Caco-2 (cell line): ENCODE data around the gene CRYBB1. TPM values are rescaled to one million over a fixed set of nuclear protein-coding genes. Genes with fewer than 3 reads are reported as not detected.

Source experiments
- BruUV-seq: library from RNA; stranded (reverse); fragments of 400-500 nt; replicated peaks from 2 replicates; lab custom pipeline; 2021; lab: Mats Ljungman, UMichigan
- CTCF ChIA-PET: fragments of 300-600 bp; sonication (Branson Sonifier 250); formaldehyde crosslinking; loops from one replicate; lab custom pipeline; 2022; ENCODE audit warnings: antibody characterized with exemption; lab: Charles Lee
- POLR2A ChIA-PET: fragments of 300-600 bp; sonication (Branson Sonifier 250); formaldehyde crosslinking; loops from one replicate; lab custom pipeline; 2022; ENCODE audit warnings: antibody characterized with exemption; lab: Charles Lee
- DNase-seq, 2 experiments: peaks; one replicate each; pipeline versions ENCODE4 v3.0.0 to v3.0.0-alpha.2; 2020 to 2022
- H3K27me3 ChIP-seq: replicated peaks from 2 replicates; pipeline ENCODE4 v1.6.0; 2011; ENCODE audit warnings: low read length; ENCODE audit not compliant: control insufficient read depth, insufficient read depth
- H3K36me3 ChIP-seq: 2 replicates; pipeline ENCODE4 v1.5.1; 2011; ENCODE audit warnings: low read length; ENCODE audit not compliant: control insufficient read depth, insufficient read depth
- H3K4me1 ChIP-seq: fragments of 250-450 bp; sonication (Bioruptor Pico); 2 replicates; pipeline ENCODE4 v1.5.1; 2020; ENCODE audit warnings: mild to moderate bottlenecking
- H3K4me3 ChIP-seq: 2 replicates; pipeline ENCODE4 v1.5.1; 2011; ENCODE audit warnings: low read depth, mild to moderate bottlenecking, control low read depth, low read length
- H3K9me3 ChIP-seq: fragments of 250-450 bp; sonication (Bioruptor Pico); 2 replicates; pipeline ENCODE4 v1.5.1; 2020; ENCODE audit warnings: mild to moderate bottlenecking, moderate library complexity
- H3K27ac Mint-ChIP-seq: one replicate; pipeline ENCODE4 v1.8.0; 2022; ENCODE audit warnings: mixed read lengths; ENCODE audit not compliant: unreplicated experiment
- H3K27me3 Mint-ChIP-seq: one replicate; pipeline ENCODE4 v1.8.0; 2022; ENCODE audit warnings: mixed read lengths; ENCODE audit not compliant: insufficient read depth, unreplicated experiment
- H3K36me3 Mint-ChIP-seq: one replicate; pipeline ENCODE4 v1.8.0; 2022; ENCODE audit warnings: mild to moderate bottlenecking, mixed read lengths; ENCODE audit not compliant: insufficient read depth, unreplicated experiment
- H3K4me1 Mint-ChIP-seq: one replicate; pipeline ENCODE4 v1.8.0; 2022; ENCODE audit warnings: low read depth, mixed read lengths; ENCODE audit not compliant: unreplicated experiment
- H3K4me3 Mint-ChIP-seq: one replicate; pipeline ENCODE4 v1.8.0; 2022; ENCODE audit warnings: mild to moderate bottlenecking, moderate library complexity, mixed read lengths; ENCODE audit not compliant: unreplicated experiment
- H3K9me3 Mint-ChIP-seq: one replicate; pipeline ENCODE4 v1.8.0; 2022; ENCODE audit warnings: mixed read lengths; ENCODE audit not compliant: unreplicated experiment
- intact Hi-C: fragments of 100-400 bp; cut with micrococcal nuclease; formaldehyde crosslinking; loops from one replicate; pipeline ENCODE4 v1.10.0; 2022; ENCODE audit not compliant: unreplicated experiment
- total RNA-seq: library from RNA; stranded (reverse); gene quantifications from 2 replicates; pipeline ENCODE4 v1.2.3, GENCODE V29; 2022
- TF ChIP-seq, protein P1 (sequence below), 2 experiments: fragments of 200-600 bp in 1 of 2; IDR thresholded peaks; 1 replicate in 1 of 2; 2 replicates in 1 of 2; pipeline versions ENCODE4 v1.5.1 to v1.8.0; 2011 to 2022; ENCODE audit warnings: antibody characterized with exemption in 1 of 2, control low read depth in 1 of 2, inconsistent platforms in 1 of 2, low read depth in 1 of 2, low read length in 1 of 2, mild to moderate bottlenecking in 1 of 2, moderate library complexity in 1 of 2; ENCODE audit not compliant: insufficient read depth in 1 of 2, severe bottlenecking in 1 of 2, unreplicated experiment in 1 of 2

The CRYBB1 gene
- total RNA-seq, 1 experiment from 2014 or later, result not detected

DNA sequence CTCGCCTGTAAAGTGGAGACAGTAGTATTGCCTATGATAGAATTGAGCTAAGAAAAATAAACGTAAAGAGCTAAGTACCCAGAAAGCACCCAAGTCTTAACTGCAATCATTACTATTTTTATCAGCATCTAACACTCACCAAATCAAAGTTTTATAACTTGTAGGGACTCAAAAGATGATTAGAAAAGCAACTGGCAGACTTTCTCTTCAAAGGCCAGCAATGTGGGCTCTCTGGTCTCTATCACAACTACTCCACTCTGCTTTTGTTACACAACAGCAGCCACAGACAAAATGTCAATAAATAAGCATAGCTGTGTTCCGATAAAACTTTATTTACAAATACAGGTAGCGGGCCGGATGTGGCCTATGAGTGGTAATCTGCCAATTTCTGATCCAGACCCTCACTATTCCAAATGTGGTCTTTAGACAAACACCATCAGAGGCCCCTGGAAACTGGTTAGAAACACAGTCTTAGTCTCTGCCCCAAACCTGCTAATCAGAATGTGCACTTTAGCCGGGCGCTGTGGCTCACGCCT lies 36.1 kb downstream of the CRYBB1 start:
- POLR2A ChIA-PET, result no interaction called here
- Mint-ChIP-seq H3K4me1 (no peaks in the 10 kb centered on the region), H3K27ac (no peak overlapping the region), H3K4me3 (no peak overlapping the region), H3K9me3 (no peaks in the 10 kb centered on the region), H3K36me3 (no peaks in the 10 kb centered on the region), H3K27me3 (no peaks in the 10 kb centered on the region)
- H3K4me3 ChIP-seq, result no peak overlapping the region
- no peaks in the 10 kb centered on the region for H3K36me3 ChIP-seq
- intact Hi-C loops, result no loop called here
- no peak for DNase-seq
- H3K9me3 ChIP-seq, result no peaks in the 10 kb centered on the region
- no peaks in the 10 kb centered on the region for H3K27me3 ChIP-seq
- TF ChIP-seq, protein P1, sequence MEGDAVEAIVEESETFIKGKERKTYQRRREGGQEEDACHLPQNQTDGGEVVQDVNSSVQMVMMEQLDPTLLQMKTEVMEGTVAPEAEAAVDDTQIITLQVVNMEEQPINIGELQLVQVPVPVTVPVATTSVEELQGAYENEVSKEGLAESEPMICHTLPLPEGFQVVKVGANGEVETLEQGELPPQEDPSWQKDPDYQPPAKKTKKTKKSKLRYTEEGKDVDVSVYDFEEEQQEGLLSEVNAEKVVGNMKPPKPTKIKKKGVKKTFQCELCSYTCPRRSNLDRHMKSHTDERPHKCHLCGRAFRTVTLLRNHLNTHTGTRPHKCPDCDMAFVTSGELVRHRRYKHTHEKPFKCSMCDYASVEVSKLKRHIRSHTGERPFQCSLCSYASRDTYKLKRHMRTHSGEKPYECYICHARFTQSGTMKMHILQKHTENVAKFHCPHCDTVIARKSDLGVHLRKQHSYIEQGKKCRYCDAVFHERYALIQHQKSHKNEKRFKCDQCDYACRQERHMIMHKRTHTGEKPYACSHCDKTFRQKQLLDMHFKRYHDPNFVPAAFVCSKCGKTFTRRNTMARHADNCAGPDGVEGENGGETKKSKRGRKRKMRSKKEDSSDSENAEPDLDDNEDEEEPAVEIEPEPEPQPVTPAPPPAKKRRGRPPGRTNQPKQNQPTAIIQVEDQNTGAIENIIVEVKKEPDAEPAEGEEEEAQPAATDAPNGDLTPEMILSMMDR (IDR thresholded peaks at IDR 0.05; ENCODE audit: insufficient read depth in 1 of 2, low read depth in 1 of 2, low read length in 1 of 2, severe bottlenecking in 1 of 2, unreplicated experiment in 1 of 2), result no peak
- CTCF ChIA-PET, result no interaction called here
- no TSS peak for BruUV-seq
- H3K4me1 ChIP-seq, result no peaks in the 10 kb centered on the region

DNA sequence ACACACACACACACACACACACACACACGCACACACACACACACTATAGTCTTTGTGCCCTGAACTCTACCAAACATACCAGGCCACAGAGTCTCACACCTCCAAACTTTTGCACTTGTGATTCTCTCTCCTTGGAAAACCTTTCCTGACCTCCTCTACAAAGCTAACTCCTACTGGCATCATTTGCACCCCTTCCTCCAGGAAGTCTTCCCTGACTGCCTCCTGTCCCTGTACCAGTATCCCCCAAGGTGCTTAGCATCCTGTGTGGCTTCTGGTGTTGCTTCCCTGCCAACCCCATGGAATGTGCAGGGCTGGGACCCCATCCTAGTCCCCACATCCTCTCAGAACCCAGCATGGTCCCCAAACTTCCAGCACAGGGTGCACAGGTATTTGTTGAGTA lies 36.8 kb downstream of the CRYBB1 start:
- H3K9me3 Mint-ChIP-seq, result no peaks in the 10 kb centered on the region
- H3K27me3 Mint-ChIP-seq, result no peaks in the 10 kb centered on the region
- Histone ChIP-seq H3K9me3 (no peaks in the 10 kb centered on the region), H3K36me3 (no peaks in the 10 kb centered on the region), H3K27me3 (no peaks in the 10 kb centered on the region), H3K4me3 (no peak overlapping the region), H3K4me1 (peaks cover 6% of the 10 kb centered on the region)
- POLR2A ChIA-PET, result no interaction called here
- no peak overlapping the region for H3K4me3 Mint-ChIP-seq
- DNase-seq, result no peak
- no peaks in the 10 kb centered on the region for H3K36me3 Mint-ChIP-seq
- H3K27ac Mint-ChIP-seq, result no peak overlapping the region
- H3K4me1 Mint-ChIP-seq, result peaks cover 7% of the 10 kb centered on the region
- CTCF ChIA-PET, result no interaction called here
- no TSS peak for BruUV-seq
- intact Hi-C loops, result no loop called here
- TF ChIP-seq, protein P1 (IDR thresholded peaks at IDR 0.05; ENCODE audit: insufficient read depth in 1 of 2, low read depth in 1 of 2, low read length in 1 of 2, severe bottlenecking in 1 of 2, unreplicated experiment in 1 of 2), result no peak

DNA sequence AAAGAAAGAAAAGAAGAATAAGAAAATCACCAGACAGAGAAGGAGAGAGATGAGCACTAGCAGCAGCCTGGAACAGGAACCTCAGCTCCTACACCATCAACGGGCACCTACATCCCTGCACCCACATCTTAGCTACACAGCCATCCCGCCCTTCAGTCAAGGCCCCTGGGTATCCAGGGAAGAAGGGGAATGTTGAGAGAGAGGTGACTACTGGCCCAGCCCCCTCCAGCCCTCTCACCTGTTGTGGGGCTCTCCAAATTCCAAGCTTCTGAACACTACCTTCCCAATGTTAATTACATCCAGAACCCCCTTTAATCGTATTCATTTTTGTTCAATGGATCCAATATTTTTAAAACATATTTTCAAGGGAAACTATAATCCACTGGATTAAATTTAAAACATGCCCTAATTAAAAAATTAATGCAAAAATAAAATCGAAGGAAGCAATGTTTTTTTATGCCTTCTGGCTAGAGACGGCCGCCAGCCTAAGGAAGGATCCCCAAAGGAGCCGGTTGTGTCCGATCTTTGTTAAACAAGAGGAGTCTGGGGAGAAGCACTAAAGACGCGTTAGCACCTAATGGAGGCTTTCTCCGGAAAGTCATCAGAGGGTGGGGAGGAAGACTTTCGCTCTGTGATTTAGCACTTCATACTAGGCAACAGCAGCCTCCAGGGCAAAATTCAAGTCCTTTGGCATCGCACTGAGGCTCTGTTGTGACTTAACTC lies 37.4 kb downstream of the CRYBB1 start:
- intact Hi-C loops, result no loop called here
- Mint-ChIP-seq H3K4me3 (no peak overlapping the region), H3K36me3 (no peaks in the 10 kb centered on the region), H3K9me3 (no peaks in the 10 kb centered on the region), H3K27me3 (no peaks in the 10 kb centered on the region), H3K4me1 (peaks cover 8% of the 10 kb centered on the region), H3K27ac (no peak overlapping the region)
- CTCF ChIA-PET, result interaction anchor here (0.6 kb wide), 1 partner anchor 101 kb away, joined by 3 read pairs; no protein-coding TSS in a partner anchor
- no peaks in the 10 kb centered on the region for H3K36me3 ChIP-seq
- no peaks in the 10 kb centered on the region for H3K9me3 ChIP-seq
- no TSS peak for BruUV-seq
- no peak overlapping the region for H3K4me3 ChIP-seq
- H3K27me3 ChIP-seq, result no peaks in the 10 kb centered on the region
- DNase-seq, result no peak
- POLR2A ChIA-PET, result interaction anchor here (0.6 kb wide), 1 partner anchor 9 kb away, joined by 3 read pairs; no protein-coding TSS in a partner anchor
- peaks cover 7% of the 10 kb centered on the region for H3K4me1 ChIP-seq
- TF ChIP-seq, protein P1 (IDR thresholded peaks at IDR 0.05; ENCODE audit: insufficient read depth in 1 of 2, low read depth in 1 of 2, low read length in 1 of 2, severe bottlenecking in 1 of 2, unreplicated experiment in 1 of 2), result no peak
